HCT116 (cell line): ENCODE measurements around the gene SHROOM1. TPM values are rescaled to one million over a fixed set of nuclear protein-coding genes. Genes with fewer than 3 reads are reported as not detected.

Experiments
- ATAC-seq: fragments of 200-7000 bp; cut with Tn5 transposase; 2 replicates; pipeline ENCODE4 v1.9.1; 2020; ENCODE audit warnings: mild to moderate bottlenecking, moderate library complexity
- BruUV-seq: library from RNA; stranded (reverse); fragments of 400-500 nt; replicated peaks from 2 replicates; lab custom pipeline; 2021; lab: Mats Ljungman, UMichigan
- CTCF ChIA-PET: fragments of 300-600 bp; sonication (Branson Sonifier 250); formaldehyde crosslinking; loops from one replicate; lab custom pipeline; 2021; ENCODE audit warnings: antibody characterized with exemption; lab: Charles Lee
- POLR2A ChIA-PET: fragments of 300-600, 350-600 bp; sonication (Branson Sonifier 250); formaldehyde crosslinking; loops from one replicate; lab custom pipeline; 2021; ENCODE audit warnings: antibody characterized with exemption; lab: Charles Lee
- RAD21 ChIA-PET, 2 experiments: fragments of 300-600 bp; sonication (Branson Sonifier 250); formaldehyde crosslinking; loops; one replicate each; lab custom pipeline; 2023; ENCODE audit warnings: low total read pairs in 2 of 2; ENCODE audit not compliant: uncharacterized antibody in 2 of 2, unreplicated experiment in 2 of 2, low non-redundant PET in 1 of 2; lab: Charles Lee
- DNase-seq: peaks from one replicate; pipeline ENCODE4 v3.0.0-alpha.2; 2010; ENCODE audit warnings: low read depth, low spot score
- H2AFZ ChIP-seq: fragments of 200-600 bp; shearing (Covaris generic), sonication (generic); 2 replicates; pipeline ENCODE4 v1.6.1; 2017; ENCODE audit warnings: low read depth, mixed run types, mixed read lengths, antibody characterized with exemption, low read length; ENCODE audit not compliant: poor library complexity, severe bottlenecking
- H3K27ac ChIP-seq: 2 replicates; pipeline ENCODE4 v1.5.1; 2012; ENCODE audit warnings: low read depth, low read length
- H3K27me3 ChIP-seq: fragments of 200-600 bp; sonication (generic); 2 replicates; pipeline ENCODE4 v1.6.1; 2016; ENCODE audit warnings: mixed run types, low read length, mixed read lengths; ENCODE audit not compliant: insufficient read depth
- H3K36me3 ChIP-seq, 2 experiments: fragments of 200-500 bp in 1 of 2; fragments of 200-600 bp in 1 of 2; sonication (Bioruptor generic) in 1 of 2; sonication (generic) in 1 of 2; 2 replicates each; pipeline versions ENCODE4 v1.5.1 to v1.6.1; 2014 to 2016; ENCODE audit warnings: low read length in 2 of 2, inconsistent platforms in 1 of 2, mixed read lengths in 1 of 2, mixed run types in 1 of 2; ENCODE audit not compliant: insufficient read depth in 2 of 2, control insufficient read depth in 1 of 2
- H3K4me1 ChIP-seq, 2 experiments: fragments of 200-600 bp in 1 of 2; sonication (generic) in 1 of 2; 2 replicates each; pipeline versions ENCODE4 v1.5.1 to v1.6.1; 2012 to 2017; ENCODE audit warnings: low read length in 2 of 2, inconsistent platforms in 1 of 2, mild to moderate bottlenecking in 1 of 2, mixed read lengths in 1 of 2, mixed run types in 1 of 2, moderate library complexity in 1 of 2; ENCODE audit not compliant: insufficient read depth in 2 of 2, control insufficient read depth in 1 of 2
- H3K4me2 ChIP-seq: fragments of 200-600 bp; sonication (generic); 2 replicates; pipeline ENCODE4 v1.6.1; 2017; ENCODE audit warnings: mixed run types, low read length, mixed read lengths
- H3K4me3 ChIP-seq, 2 experiments: fragments of 200-600 bp in 1 of 2; sonication (generic) in 1 of 2; replicated peaks in 1 of 2; 2 replicates each; pipeline ENCODE4 v1.5.1; 2011 to 2016; ENCODE audit warnings: low read length in 2 of 2, control low read depth in 1 of 2, low read depth in 1 of 2, mild to moderate bottlenecking in 1 of 2, mixed read lengths in 1 of 2, mixed run types in 1 of 2
- H3K79me2 ChIP-seq: fragments of 200-600 bp; sonication (generic); 2 replicates; pipeline ENCODE4 v1.6.1; 2017; ENCODE audit warnings: mild to moderate bottlenecking, mixed run types, low read length, moderate library complexity, mixed read lengths; ENCODE audit not compliant: insufficient read depth
- H3K9ac ChIP-seq: fragments of 200-600 bp; sonication (generic); 2 replicates; pipeline ENCODE4 v1.6.1; 2016; ENCODE audit warnings: low read length, mixed read lengths
- H3K9me2 ChIP-seq: fragments of 200-600 bp; sonication (generic), shearing (Covaris generic); 2 replicates; pipeline ENCODE4 v1.6.1; 2017; ENCODE audit warnings: mixed run types, mild to moderate bottlenecking, moderate library complexity; ENCODE audit not compliant: insufficient read depth
- H3K9me3 ChIP-seq, 2 experiments: fragments of 200-500 bp in 1 of 2; fragments of 200-600 bp in 1 of 2; sonication (Bioruptor generic) in 1 of 2; sonication (generic) in 1 of 2; 2 replicates each; pipeline ENCODE4 v1.6.1; 2014 to 2017; ENCODE audit warnings: low read length in 2 of 2, mixed read lengths in 2 of 2, inconsistent platforms in 1 of 2, low read depth in 1 of 2, mild to moderate bottlenecking in 1 of 2, mixed run types in 1 of 2, moderate library complexity in 1 of 2; ENCODE audit not compliant: control insufficient read depth in 1 of 2, insufficient read depth in 1 of 2
- H4K20me1 ChIP-seq: fragments of 200-600 bp; sonication (generic), shearing (Covaris generic); 2 replicates; pipeline ENCODE4 v1.6.1; 2017; ENCODE audit warnings: mixed run types, mild to moderate bottlenecking, moderate library complexity; ENCODE audit not compliant: insufficient read depth
- ATF3 ChIP-seq: IDR thresholded peaks from 2 replicates; pipeline ENCODE4 v1.6.1; 2012
- CTCF ChIP-seq, 3 experiments: fragments of 200-600 bp in 1 of 3; sonication (generic) in 1 of 3; IDR thresholded peaks in 2 of 3; conservative IDR thresholded peaks in 1 of 3; 2 replicates each; pipeline ENCODE4 v1.5.1; 2012 to 2017; ENCODE audit warnings: low read depth in 2 of 3, low read length in 2 of 3, antibody characterized with exemption in 1 of 3, borderline replicate concordance in 1 of 3, control low read depth in 1 of 3, mild to moderate bottlenecking in 1 of 3, mixed read lengths in 1 of 3, mixed run types in 1 of 3, moderate library complexity in 1 of 3; ENCODE audit not compliant: insufficient read depth in 1 of 3
- EGR1 ChIP-seq: IDR thresholded peaks from 2 replicates; pipeline ENCODE4 v1.6.1; 2012; ENCODE audit warnings: low read depth
- ELF1 ChIP-seq: IDR thresholded peaks from 2 replicates; pipeline ENCODE4 v1.6.1; 2012; ENCODE audit warnings: low read depth, borderline replicate concordance
- FOSL1 ChIP-seq: IDR thresholded peaks from 2 replicates; pipeline ENCODE4 v1.6.1; 2012; ENCODE audit warnings: low read depth
- POLR2AphosphoS5 ChIP-seq: IDR thresholded peaks from 2 replicates; pipeline ENCODE4 v1.6.1; 2011; ENCODE audit warnings: mild to moderate bottlenecking, low read depth, low read length, moderate library complexity
- RAD21 ChIP-seq: IDR thresholded peaks from 2 replicates; pipeline ENCODE4 v1.6.1; 2012; ENCODE audit warnings: low read depth, mild to moderate bottlenecking
- SP1 ChIP-seq: IDR thresholded peaks from 2 replicates; pipeline ENCODE4 v1.6.1; 2012; ENCODE audit warnings: low read depth
- SRF ChIP-seq: IDR thresholded peaks from 2 replicates; pipeline ENCODE4 v1.6.1; 2012; ENCODE audit warnings: low read depth
- TCF7L2 ChIP-seq: IDR thresholded peaks from 2 replicates; pipeline ENCODE4 v1.7.0; 2011; ENCODE audit warnings: borderline replicate concordance, inconsistent platforms; ENCODE audit not compliant: insufficient read depth, insufficient read length; ENCODE audit errors: extremely low read depth
- YY1 ChIP-seq: IDR thresholded peaks from 2 replicates; pipeline ENCODE4 v1.6.1; 2011; ENCODE audit warnings: low read length, low read depth, moderate library complexity, mild to moderate bottlenecking; ENCODE audit not compliant: insufficient replicate concordance; ENCODE audit errors: extremely low read depth
- intact Hi-C: fragments of 100-400 bp; cut with micrococcal nuclease; formaldehyde crosslinking; loops from 2 replicates; pipeline ENCODE4 v1.10.0; 2022
- total RNA-seq: library from RNA; stranded (reverse); gene quantifications from one replicate; pipeline ENCODE4 v1.2.1, GENCODE V29; 2021; ENCODE audit not compliant: unreplicated experiment

The SHROOM1 gene
- total RNA-seq, 1 experiment from 2014 or later: 9.5 TPM

- TF ChIP-seq SP1: no peak
- no peak for TF ChIP-seq CTCF (IDR thresholded peaks at IDR 0.05 in 2 of 3, conservative IDR thresholded peaks at IDR 0.05 in 1 of 3; ENCODE audit: borderline replicate concordance in 1 of 3, insufficient read depth in 1 of 3, low read depth in 2 of 3, low read length in 2 of 3)
- TF ChIP-seq POLR2AphosphoS5: no peak
- no peak for TF ChIP-seq YY1
- TF ChIP-seq ELF1: no peak
- TF ChIP-seq SRF: no peak
- no peak for TF ChIP-seq FOSL1
- no peak for TF ChIP-seq EGR1
- no peak for TF ChIP-seq ATF3
- no peak for TF ChIP-seq TCF7L2
These were observed 21.6 kb downstream of the SHROOM1 start (continued) for GRCh38 chr5:132808866-132809265.

GRCh38 chr5:132808448-132808847 is 22.0 kb downstream of the SHROOM1 start:
- Histone ChIP-seq H3K9me2 (no peaks in the 10 kb centered on the region), H3K9me3 (no peaks in the 10 kb centered on the region), H3K4me1 (peaks cover 8 to 18% of the 10 kb centered on the region in 2 experiments), H3K9ac (no peak overlapping the region), H3K36me3 (no peaks in the 10 kb centered on the region), H3K4me3 (no peak overlapping the region), H2AFZ (no peak overlapping the region), H3K27ac (no peak overlapping the region), H4K20me1 (no peaks in the 10 kb centered on the region), H3K27me3 (no peaks in the 10 kb centered on the region), H3K4me2 (no peak overlapping the region), H3K79me2 (no peaks in the 10 kb centered on the region)
- no TSS peak for BruUV-seq
- DNase-seq (no peak), ATAC-seq (no peak)
- CTCF ChIA-PET: interaction anchor here (1.6 to 5.8 kb wide), 2 partner anchors 12 to 15 kb away, joined by 6 to 69 read pairs; no protein-coding TSS in a partner anchor
- intact Hi-C loops: no loop called here
- no peak for TF ChIP-seq RAD21
- POLR2A ChIA-PET: no interaction called here
- RAD21 ChIA-PET: no interaction called here
